Stomach (tissue), 4 donors: ENCODE measurements around the gene CCDC148.
"Not testable (repeated sequence)": the region's sequence is repeated elsewhere in the genome, so short reads cannot be mapped to it uniquely, and the experiment has no call there.

ENCODE experiments used
- POLR2AphosphoS5 ChIP-seq, 3 donors: sonication (generic); formaldehyde crosslinking; IDR thresholded peaks; one replicate each; pipeline ENCODE4 v1.6.1; 2016; ENCODE audit warnings: antibody characterized with exemption in 3 of 3
- TF ChIP-seq, protein P1 (sequence below), 7 experiments: fragments of 450-650 bp in 4 of 7; fragments of 200-600 bp in 3 of 7; sonication (generic) in 3 of 7; IDR thresholded peaks; one replicate each; pipeline ENCODE4 v1.5.1; 2016 to 2019; ENCODE audit warnings: antibody characterized with exemption in 7 of 7, control low read depth in 2 of 7, mild to moderate bottlenecking in 1 of 7

DNA sequence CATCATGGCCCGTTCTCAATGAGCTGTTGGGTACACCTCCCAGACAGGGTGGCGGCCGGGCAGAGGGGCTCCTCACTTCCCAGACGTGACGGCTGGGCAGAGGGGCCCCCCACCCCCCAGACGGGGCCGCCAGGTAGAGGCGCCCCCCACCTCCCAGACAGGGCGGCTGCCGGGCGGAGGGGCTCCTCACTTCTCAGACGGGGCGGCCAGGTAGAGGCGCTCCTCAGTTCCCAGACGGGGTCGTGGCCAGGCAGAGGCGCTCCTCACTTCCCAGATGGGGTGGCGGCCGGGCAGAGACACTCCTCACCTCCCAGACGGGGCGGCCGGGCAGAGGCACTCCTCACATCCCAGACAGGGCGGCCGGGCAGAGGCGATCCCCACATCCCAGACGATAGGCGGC lies 146.1 kb downstream of the CCDC148 start:
- TF ChIP-seq, protein P1, sequence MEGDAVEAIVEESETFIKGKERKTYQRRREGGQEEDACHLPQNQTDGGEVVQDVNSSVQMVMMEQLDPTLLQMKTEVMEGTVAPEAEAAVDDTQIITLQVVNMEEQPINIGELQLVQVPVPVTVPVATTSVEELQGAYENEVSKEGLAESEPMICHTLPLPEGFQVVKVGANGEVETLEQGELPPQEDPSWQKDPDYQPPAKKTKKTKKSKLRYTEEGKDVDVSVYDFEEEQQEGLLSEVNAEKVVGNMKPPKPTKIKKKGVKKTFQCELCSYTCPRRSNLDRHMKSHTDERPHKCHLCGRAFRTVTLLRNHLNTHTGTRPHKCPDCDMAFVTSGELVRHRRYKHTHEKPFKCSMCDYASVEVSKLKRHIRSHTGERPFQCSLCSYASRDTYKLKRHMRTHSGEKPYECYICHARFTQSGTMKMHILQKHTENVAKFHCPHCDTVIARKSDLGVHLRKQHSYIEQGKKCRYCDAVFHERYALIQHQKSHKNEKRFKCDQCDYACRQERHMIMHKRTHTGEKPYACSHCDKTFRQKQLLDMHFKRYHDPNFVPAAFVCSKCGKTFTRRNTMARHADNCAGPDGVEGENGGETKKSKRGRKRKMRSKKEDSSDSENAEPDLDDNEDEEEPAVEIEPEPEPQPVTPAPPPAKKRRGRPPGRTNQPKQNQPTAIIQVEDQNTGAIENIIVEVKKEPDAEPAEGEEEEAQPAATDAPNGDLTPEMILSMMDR (IDR thresholded peaks at IDR 0.05) = not testable (repeated sequence)
- TF ChIP-seq POLR2AphosphoS5 (IDR thresholded peaks at IDR 0.05) = not testable (repeated sequence)
